ENCODE results near the gene NOX4.

- TF ChIP-seq RNF2 (IDR thresholded peaks at IDR 0.05; ENCODE audit: borderline replicate concordance, low read depth, low read length, missing control alignments, poor library complexity, severe bottlenecking) (no peak), CTCF (IDR thresholded peaks at IDR 0.05; ENCODE audit: control extremely low read depth in 1 of 3, insufficient read depth in 1 of 3, low read depth in 1 of 3, low read length in 3 of 3) (no peak), TAF1 (IDR thresholded peaks at IDR 0.05; ENCODE audit: low read depth, low read length) (no peak), EP300 (IDR thresholded peaks at IDR 0.05; ENCODE audit: borderline replicate concordance in 1 of 2, low read depth in 2 of 2, low read length in 2 of 2) (no peak), TEAD4 (IDR thresholded peaks at IDR 0.05; ENCODE audit: low read depth, low read length) (no peak)
Measured at GRCh38 chr11:89433278-89433677, 57.9 kb downstream of the NOX4 start.

Measured in H1 (cell line).